ENCODE measurements around the gene MRPS30.
"Not testable (repeated sequence)": the region's sequence is repeated elsewhere in the genome, so short reads cannot be mapped to it uniquely, and the experiment has no call there.

MRPS30 gene

DNA sequence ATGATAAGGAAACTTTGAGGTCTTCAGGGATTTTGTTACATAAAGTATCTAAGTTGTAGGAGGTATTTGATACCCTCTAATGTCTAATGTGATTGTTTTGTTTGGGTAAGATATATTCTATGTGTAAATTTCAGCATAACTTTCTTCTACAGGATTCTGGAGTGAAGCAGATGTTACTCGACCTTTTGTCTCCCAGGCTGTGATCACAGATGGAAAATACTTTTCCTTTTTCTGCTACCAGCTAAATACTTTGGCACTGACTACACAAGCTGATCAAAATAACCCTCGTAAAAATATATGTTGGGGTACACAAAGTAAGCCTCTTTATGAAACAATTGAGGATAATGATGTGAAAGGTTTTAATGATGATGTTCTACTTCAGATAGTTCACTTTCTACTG, 6.0 kb downstream of the MRPS30 start:
- Histone ChIP-seq H3K4ac (ENCODE audit: low read depth in 1 of 2, low read length in 2 of 2) (no peak overlapping the region), H4K91ac (ENCODE audit: low read length) (no peak overlapping the region), H2AFZ (ENCODE audit: low read depth, low read length) (no peak overlapping the region), H3K36me3 (ENCODE audit: control insufficient read depth in 1 of 2, insufficient read depth in 2 of 2, low read depth in 1 of 2, low read length in 2 of 2) (peaks cover 4 to 88% of the 10 kb centered on the region in 2 experiments), H2AK5ac (ENCODE audit: low read length, severe bottlenecking) (no peak overlapping the region), H3K4me3 (ENCODE audit: insufficient read depth in 1 of 2, low read depth in 1 of 2, low read length in 2 of 2) (no peak overlapping the region), H3K9ac (ENCODE audit: low read length) (no peak overlapping the region), H2BK12ac (ENCODE audit: low read length in 2 of 2) (no peak overlapping the region), H3K23ac (ENCODE audit: low read length in 2 of 2) (no peak overlapping the region), H3K9me3 (ENCODE audit: control insufficient read depth, low read length) (no peaks in the 10 kb centered on the region), H3K27me3 (ENCODE audit: control insufficient read depth in 1 of 2, insufficient read depth in 1 of 2, low read length in 2 of 2) (no peaks in the 10 kb centered on the region), H2BK120ac (ENCODE audit: low read depth, low read length) (no peak overlapping the region), H3K4me1 (ENCODE audit: control insufficient read depth, insufficient read depth, low read depth, low read length) (no peaks in the 10 kb centered on the region), H4K8ac (ENCODE audit: low read length) (no peak overlapping the region), H2BK5ac (ENCODE audit: low read depth, low read length, poor library complexity, severe bottlenecking) (no peak overlapping the region), H3K27ac (ENCODE audit: low read length, poor library complexity, severe bottlenecking) (no peak overlapping the region), H3K79me1 (replicated peaks; ENCODE audit: low read length, poor library complexity, severe bottlenecking) (peaks cover 14% of the 10 kb centered on the region), H2BK15ac (ENCODE audit: low read depth, poor library complexity, severe bottlenecking) (no peak overlapping the region), H3K14ac (ENCODE audit: low read length in 2 of 2) (no peak overlapping the region), H3K4me2 (ENCODE audit: low read length, poor library complexity, severe bottlenecking) (no peak overlapping the region), H3K18ac (ENCODE audit: low read depth in 1 of 2, low read length in 2 of 2) (no peak overlapping the region)
- no peak for DNase-seq
- WGBS: 100% methylated on average over 1 of the region's 2 CpGs

- Histone ChIP-seq H3K4me1 (ENCODE audit: control insufficient read depth, insufficient read depth, low read depth, low read length) (no peaks in the 10 kb centered on the region), H3K36me3 (ENCODE audit: control insufficient read depth in 1 of 2, insufficient read depth in 2 of 2, low read depth in 1 of 2, low read length in 2 of 2) (peaks cover 0 to 67% of the 10 kb centered on the region in 2 experiments), H3K27ac (ENCODE audit: low read length, poor library complexity, severe bottlenecking) (no peak overlapping the region), H4K91ac (ENCODE audit: low read length) (no peak overlapping the region), H3K27me3 (ENCODE audit: control insufficient read depth in 1 of 2, insufficient read depth in 1 of 2, low read length in 2 of 2) (no peaks in the 10 kb centered on the region), H2AK5ac (ENCODE audit: low read length, severe bottlenecking) (no peak overlapping the region), H3K4me3 (ENCODE audit: insufficient read depth in 1 of 2, low read depth in 1 of 2, low read length in 2 of 2) (no peak overlapping the region), H3K14ac (ENCODE audit: low read length in 2 of 2) (no peak overlapping the region), H3K79me1 (replicated peaks; ENCODE audit: low read length, poor library complexity, severe bottlenecking) (peaks cover 9% of the 10 kb centered on the region), H3K18ac (ENCODE audit: low read depth in 1 of 2, low read length in 2 of 2) (no peak overlapping the region), H3K9me3 (ENCODE audit: control insufficient read depth, low read length) (no peaks in the 10 kb centered on the region), H3K4me2 (ENCODE audit: low read length, poor library complexity, severe bottlenecking) (no peak overlapping the region), H2BK15ac (ENCODE audit: low read depth, poor library complexity, severe bottlenecking) (no peak overlapping the region), H2BK12ac (ENCODE audit: low read length in 2 of 2) (no peak overlapping the region), H3K9ac (ENCODE audit: low read length) (no peak overlapping the region), H3K4ac (ENCODE audit: low read depth in 1 of 2, low read length in 2 of 2) (no peak overlapping the region), H2AFZ (ENCODE audit: low read depth, low read length) (no peak overlapping the region), H4K8ac (ENCODE audit: low read length) (no peak overlapping the region), H2BK5ac (ENCODE audit: low read depth, low read length, poor library complexity, severe bottlenecking) (no peak overlapping the region), H3K23ac (ENCODE audit: low read length in 2 of 2) (no peak overlapping the region), H2BK120ac (ENCODE audit: low read depth, low read length) (no peak overlapping the region)
- no peak for DNase-seq
- 93% methylated on average over 1 of the region's 1 CpG for WGBS
Observed at GRCh38 chr5:44821164-44821563, 12.4 kb downstream of the MRPS30 start.

DNA sequence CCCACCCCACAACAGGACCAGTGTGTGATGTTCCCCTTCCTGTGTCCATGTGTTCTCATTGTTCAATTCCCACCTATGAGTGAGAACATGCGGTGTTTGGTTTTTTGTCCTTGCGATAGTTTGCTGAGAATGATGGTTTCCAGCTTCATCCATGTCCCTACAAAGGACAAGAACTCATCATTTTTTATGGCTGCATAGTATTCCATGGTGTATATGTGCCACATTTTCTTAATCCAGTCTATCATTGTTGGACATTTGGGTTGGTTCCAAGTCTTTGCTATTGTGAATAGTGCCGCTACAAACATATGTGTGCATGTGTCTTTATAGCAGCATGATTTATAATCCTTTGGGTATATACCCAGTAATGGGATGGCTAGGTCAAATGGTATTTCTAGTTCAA, 15.9 kb downstream of the MRPS30 start:
- WGBS: no CpG with 5 or more reads among the region's 3 CpGs

GRCh38 chr5:44827681-44828080, 18.9 kb downstream of the MRPS30 start:
- Histone ChIP-seq H3K9me3 (ENCODE audit: control insufficient read depth, low read length) (no peaks in the 10 kb centered on the region), H2AFZ (ENCODE audit: low read depth, low read length) (no peak overlapping the region), H3K27ac (ENCODE audit: low read length, poor library complexity, severe bottlenecking) (no peak overlapping the region), H3K4me3 (ENCODE audit: insufficient read depth in 1 of 2, low read depth in 1 of 2, low read length in 2 of 2) (no peak overlapping the region), H3K27me3 (ENCODE audit: control insufficient read depth in 1 of 2, insufficient read depth in 1 of 2, low read length in 2 of 2) (no peaks in the 10 kb centered on the region), H3K18ac (ENCODE audit: low read depth in 1 of 2, low read length in 2 of 2) (no peak overlapping the region), H2BK15ac (ENCODE audit: low read depth, poor library complexity, severe bottlenecking) (no peak overlapping the region), H2AK5ac (ENCODE audit: low read length, severe bottlenecking) (no peak overlapping the region), H3K9ac (ENCODE audit: low read length) (no peak overlapping the region), H3K36me3 (ENCODE audit: control insufficient read depth in 1 of 2, insufficient read depth in 2 of 2, low read depth in 1 of 2, low read length in 2 of 2) (peaks cover 0 to 17% of the 10 kb centered on the region in 2 experiments), H2BK5ac (ENCODE audit: low read depth, low read length, poor library complexity, severe bottlenecking) (no peak overlapping the region), H3K14ac (ENCODE audit: low read length in 2 of 2) (no peak overlapping the region), H2BK120ac (ENCODE audit: low read depth, low read length) (no peak overlapping the region), H4K8ac (ENCODE audit: low read length) (no peak overlapping the region), H4K91ac (ENCODE audit: low read length) (no peak overlapping the region), H3K4ac (ENCODE audit: low read depth in 1 of 2, low read length in 2 of 2) (no peak overlapping the region), H3K23ac (ENCODE audit: low read length in 2 of 2) (no peak overlapping the region), H3K79me1 (replicated peaks; ENCODE audit: low read length, poor library complexity, severe bottlenecking) (peaks cover 1% of the 10 kb centered on the region), H2BK12ac (ENCODE audit: low read length in 2 of 2) (no peak overlapping the region), H3K4me2 (ENCODE audit: low read length, poor library complexity, severe bottlenecking) (no peak overlapping the region), H3K4me1 (ENCODE audit: control insufficient read depth, insufficient read depth, low read depth, low read length) (no peaks in the 10 kb centered on the region)
- DNase-seq: no peak
- 97% methylated on average over 2 of the region's 3 CpGs for WGBS

More for the DNA sequence above, 15.9 kb downstream of the MRPS30 start:
- not testable (repeated sequence) for H2BK15ac ChIP-seq (ENCODE audit: low read depth, poor library complexity, severe bottlenecking); DNase-seq; H3K9me3 ChIP-seq (ENCODE audit: control insufficient read depth, low read length); H2AK5ac ChIP-seq (ENCODE audit: low read length, severe bottlenecking); H3K14ac ChIP-seq (ENCODE audit: low read length in 2 of 2); H3K9ac ChIP-seq (ENCODE audit: low read length); H2BK12ac ChIP-seq (ENCODE audit: low read length in 2 of 2); H3K18ac ChIP-seq (ENCODE audit: low read depth in 1 of 2, low read length in 2 of 2); H3K4me3 ChIP-seq (ENCODE audit: insufficient read depth in 1 of 2, low read depth in 1 of 2, low read length in 2 of 2); H3K27ac ChIP-seq (ENCODE audit: low read length, poor library complexity, severe bottlenecking); H3K23ac ChIP-seq (ENCODE audit: low read length in 2 of 2); H3K79me1 ChIP-seq (replicated peaks; ENCODE audit: low read length, poor library complexity, severe bottlenecking); H2BK5ac ChIP-seq (ENCODE audit: low read depth, low read length, poor library complexity, severe bottlenecking); H3K4me2 ChIP-seq (ENCODE audit: low read length, poor library complexity, severe bottlenecking); H2AFZ ChIP-seq (ENCODE audit: low read depth, low read length); H4K8ac ChIP-seq (ENCODE audit: low read length); H3K4ac ChIP-seq (ENCODE audit: low read depth in 1 of 2, low read length in 2 of 2); H3K27me3 ChIP-seq (ENCODE audit: control insufficient read depth in 1 of 2, insufficient read depth in 1 of 2, low read length in 2 of 2); H2BK120ac ChIP-seq (ENCODE audit: low read depth, low read length); H4K91ac ChIP-seq (ENCODE audit: low read length); H3K4me1 ChIP-seq (ENCODE audit: control insufficient read depth, insufficient read depth, low read depth, low read length)
- H3K36me3 ChIP-seq (ENCODE audit: control insufficient read depth in 1 of 2, insufficient read depth in 2 of 2, low read depth in 1 of 2, low read length in 2 of 2): peaks cover 0 to 43% of the 10 kb centered on the region in 2 experiments
